NCI-H2196 (cell line): ENCODE measurements around the gene B4GALT4.
"Not testable (repeated sequence)": the region's sequence is repeated elsewhere in the genome, so short reads cannot be mapped to it uniquely, and the experiment has no call there.

ENCODE experiments used
- DNase-seq: peaks from one replicate; lab custom pipeline; 2025; ENCODE audit not compliant: unreplicated experiment; lab: John Stamatoyannopoulos, UW

Gene B4GALT4

GRCh38 chr3:119240591-119241434 lies at the start of gene B4GALT4:
TSS of gene B4GALT4 (minus strand) at chr3:119240878. CDS start at chr3:119230099, 10,779 bp downstream.
- peak; percentile 95 for DNase-seq

DNA sequence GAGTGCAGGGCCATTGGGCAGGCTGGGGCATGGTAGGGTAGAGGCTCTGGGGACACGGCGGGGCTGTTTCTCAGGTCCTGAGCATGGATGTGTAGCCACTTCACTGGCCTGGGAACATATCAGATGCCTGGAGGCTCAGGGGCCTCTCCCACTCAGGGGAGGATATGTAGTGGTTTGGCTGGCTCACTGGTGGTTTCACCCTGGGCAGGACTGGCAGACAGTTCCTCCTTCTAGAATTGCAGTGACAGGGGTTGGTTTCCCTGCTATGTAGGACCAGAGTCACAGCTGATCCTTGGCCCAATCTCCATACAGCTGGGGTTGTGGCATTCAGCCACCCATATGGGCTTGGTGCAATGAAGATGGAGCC lies 48.7 kb upstream of the B4GALT4 start:
- DNase-seq = no peak

GRCh38 chr3:119288669-119289403 lies 48.2 kb upstream of the B4GALT4 start:
- DNase-seq = no peak

- no peak for DNase-seq
Observed at GRCh38 chr3:119279584-119280243, 39.0 kb upstream of the B4GALT4 start.

- no peak for DNase-seq
Observed at GRCh38 chr3:119279101-119279554, 38.5 kb upstream of the B4GALT4 start.

GRCh38 chr3:119276680-119277079 lies 36.0 kb upstream of the B4GALT4 start:
- no peak for DNase-seq

- not testable (repeated sequence) for DNase-seq
Observed at GRCh38 chr3:119270212-119270611, 29.5 kb upstream of the B4GALT4 start.

GRCh38 chr3:119261055-119261454 lies 20.4 kb upstream of the B4GALT4 start:
- DNase-seq = no peak

- no peak for DNase-seq
Observed at GRCh38 chr3:119259821-119260220, 19.1 kb upstream of the B4GALT4 start.

DNA sequence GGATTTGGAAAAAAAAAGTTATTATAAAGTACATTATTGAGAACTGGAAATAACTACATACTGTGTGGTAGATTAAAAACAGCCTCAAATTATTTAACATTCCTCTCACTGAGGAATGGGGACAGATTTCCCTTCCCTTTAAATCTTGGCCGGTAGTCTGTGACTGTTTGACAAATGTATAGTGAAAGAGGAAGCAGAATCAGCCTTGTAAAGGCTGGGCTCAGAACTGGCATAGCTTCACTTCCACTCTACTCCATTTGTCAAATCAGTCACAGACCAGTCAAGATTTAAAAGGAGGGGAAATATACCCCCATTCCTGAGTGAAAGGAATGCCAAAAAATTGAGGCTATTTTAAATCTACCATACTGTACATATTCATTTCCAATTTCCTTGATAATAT lies 18.2 kb upstream of the B4GALT4 start:
- DNase-seq = no peak

- no peak for DNase-seq
Observed at GRCh38 chr3:119257654-119258410, 17.2 kb upstream of the B4GALT4 start.

DNA sequence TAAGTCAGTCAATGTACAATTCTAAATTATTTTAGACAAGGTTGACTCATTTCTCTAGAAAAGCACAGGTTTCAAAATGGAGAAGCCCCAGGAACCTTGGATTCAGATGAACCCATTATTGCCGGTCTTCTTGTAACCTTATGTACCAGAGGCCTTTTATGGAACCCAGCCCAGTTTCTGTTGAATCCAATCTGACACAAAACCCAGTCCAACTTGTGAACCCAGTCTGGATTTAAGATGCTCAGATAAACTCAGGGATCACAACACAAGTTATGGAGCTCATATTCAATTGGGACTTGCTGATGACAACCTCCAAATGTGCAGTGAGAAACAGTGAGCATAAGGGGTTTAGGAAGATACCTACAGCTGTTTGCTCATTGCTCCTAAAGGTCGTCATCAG lies 16.4 kb upstream of the B4GALT4 start:
- no peak for DNase-seq

DNA sequence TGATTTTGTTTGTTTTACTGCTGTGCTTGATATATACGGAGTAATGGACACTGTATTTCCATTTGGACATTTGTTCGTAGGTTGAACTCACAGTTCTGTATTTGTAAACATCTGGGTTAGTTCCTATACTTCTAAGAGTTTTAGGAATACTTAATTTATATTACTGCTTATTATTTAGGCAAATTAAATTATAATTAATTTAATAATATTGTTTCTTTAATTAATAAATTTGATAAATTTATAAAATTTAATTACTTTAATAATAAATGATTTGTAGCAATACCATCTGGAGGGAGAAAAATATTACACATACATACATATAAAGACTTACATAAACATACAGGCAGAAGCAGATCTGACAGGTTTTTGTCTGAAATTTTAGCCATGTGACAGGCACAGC lies 14.5 kb upstream of the B4GALT4 start:
- no peak for DNase-seq

DNA sequence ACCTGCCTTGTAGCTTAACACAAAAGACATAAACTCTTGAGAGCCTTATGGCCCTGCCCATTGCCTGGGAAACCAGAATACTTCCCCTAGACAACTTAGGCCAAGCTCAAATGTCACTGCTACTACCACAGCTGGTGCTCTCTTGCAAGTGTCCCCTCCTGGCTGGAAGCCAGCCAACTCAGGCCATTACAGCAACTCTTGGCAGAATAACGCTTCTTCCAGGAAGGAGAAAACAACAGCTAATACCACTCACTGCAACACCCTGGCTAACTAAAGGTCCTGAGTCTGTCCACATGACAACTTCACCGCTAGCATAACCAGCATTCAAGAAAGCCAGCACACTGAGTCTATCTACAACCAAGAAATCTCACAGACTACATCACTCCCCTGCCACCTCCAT lies 5.1 kb upstream of the B4GALT4 start:
- peak; percentile 77 for DNase-seq

DNA sequence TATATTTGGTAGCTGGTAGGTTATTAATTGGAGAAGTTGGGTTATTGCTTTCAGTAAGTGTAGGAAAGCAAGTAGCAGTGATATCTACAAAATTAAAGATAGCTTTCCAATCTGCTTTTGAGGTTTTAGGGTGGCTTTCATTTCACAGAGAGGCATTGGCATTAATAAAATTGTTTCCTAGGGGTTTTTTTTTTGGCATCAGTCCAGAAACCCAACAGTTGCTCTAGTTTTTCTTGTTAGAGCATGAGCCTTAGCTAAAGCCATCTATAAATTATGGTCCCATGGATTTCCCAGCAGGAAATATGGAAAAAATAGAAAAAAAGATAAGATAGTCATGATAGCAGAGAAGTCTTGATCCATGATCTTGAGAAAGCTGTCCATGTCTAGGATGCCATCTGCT lies 3.0 kb upstream of the B4GALT4 start:
- DNase-seq = no peak

- DNase-seq = not testable (repeated sequence)
Observed at GRCh38 chr3:119243058-119243529, 2.4 kb upstream of the B4GALT4 start.

GRCh38 chr3:119242387-119243057 lies 1.8 kb upstream of the B4GALT4 start:
- DNase-seq = not testable (repeated sequence)

DNA sequence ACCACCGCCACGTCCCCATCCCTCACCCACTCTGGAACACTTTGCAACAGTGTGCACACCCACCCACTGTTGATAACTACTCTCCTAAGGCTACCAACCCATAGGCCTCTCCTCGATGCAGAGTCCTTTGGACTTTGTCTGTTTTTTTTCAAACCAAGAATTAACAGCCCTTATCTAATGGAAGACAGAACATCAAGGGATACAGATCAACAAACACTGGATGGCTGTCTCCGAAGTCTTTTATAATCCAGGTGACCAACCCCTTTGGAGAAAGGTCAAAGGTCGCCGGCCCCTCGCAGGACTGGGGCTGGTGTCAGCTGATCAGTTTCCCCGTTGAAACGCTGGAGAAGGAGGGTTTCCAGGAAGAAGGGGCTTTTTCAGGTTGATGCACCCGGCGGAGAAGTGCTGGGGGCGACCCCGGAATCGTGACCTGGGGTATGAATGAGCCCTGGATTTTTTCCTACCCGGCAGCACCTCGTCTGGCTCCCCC lies 532 bp downstream of the B4GALT4 start:
- no peak for DNase-seq

DNA sequence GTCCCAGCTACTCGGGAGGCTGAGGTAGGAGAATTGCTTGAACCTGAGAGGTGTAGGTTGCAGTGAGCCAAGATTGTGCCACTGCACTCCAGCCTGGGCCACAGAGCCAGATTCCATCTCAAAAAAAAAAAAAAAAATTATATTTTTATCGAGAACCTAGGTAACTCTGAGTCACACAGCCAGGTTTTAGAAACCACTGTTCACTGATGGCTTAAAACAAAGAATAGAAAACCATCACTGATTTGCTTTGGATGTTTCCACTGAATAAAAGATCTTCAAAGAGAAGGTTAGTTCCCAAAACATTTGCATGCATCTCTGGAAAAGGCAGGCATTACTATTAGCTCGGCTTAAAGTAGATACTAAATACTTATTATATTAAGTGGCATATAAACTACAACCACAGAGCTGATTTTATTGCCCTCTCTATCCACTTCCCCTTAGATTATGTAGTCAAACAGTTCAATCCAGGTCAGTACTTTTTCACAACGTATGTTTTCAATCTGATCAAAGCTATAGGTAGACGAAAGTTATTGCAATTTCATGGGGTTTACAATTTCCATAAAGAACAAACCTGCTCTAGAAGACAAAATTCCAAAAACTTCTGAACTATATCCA lies 1.4 kb downstream of the B4GALT4 start:
- no peak for DNase-seq

DNA sequence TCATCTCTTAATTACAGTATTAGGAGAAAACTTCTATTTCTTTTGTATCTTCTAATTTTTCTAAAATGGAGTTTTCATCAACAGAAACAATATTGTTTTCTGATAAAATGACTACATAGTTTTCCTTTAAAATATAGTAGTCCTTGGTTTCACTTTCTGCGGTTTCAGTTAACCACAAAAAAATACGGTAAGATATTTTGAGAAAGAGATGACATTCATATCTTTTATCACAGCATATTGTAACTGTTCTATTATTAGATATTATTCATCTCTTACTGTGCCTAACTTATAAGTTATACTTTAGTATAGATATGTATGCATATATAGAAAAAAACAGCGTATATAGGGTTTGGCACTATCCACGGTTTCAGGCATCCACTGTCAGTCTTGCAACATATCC lies 2.3 kb downstream of the B4GALT4 start:
- no peak for DNase-seq
